ENCODE data around the gene CYP4V2.
"Not testable (repeated sequence)": the region's sequence is repeated elsewhere in the genome, so short reads cannot be mapped to it uniquely, and the experiment has no call there.

CYP4V2 gene

DNA sequence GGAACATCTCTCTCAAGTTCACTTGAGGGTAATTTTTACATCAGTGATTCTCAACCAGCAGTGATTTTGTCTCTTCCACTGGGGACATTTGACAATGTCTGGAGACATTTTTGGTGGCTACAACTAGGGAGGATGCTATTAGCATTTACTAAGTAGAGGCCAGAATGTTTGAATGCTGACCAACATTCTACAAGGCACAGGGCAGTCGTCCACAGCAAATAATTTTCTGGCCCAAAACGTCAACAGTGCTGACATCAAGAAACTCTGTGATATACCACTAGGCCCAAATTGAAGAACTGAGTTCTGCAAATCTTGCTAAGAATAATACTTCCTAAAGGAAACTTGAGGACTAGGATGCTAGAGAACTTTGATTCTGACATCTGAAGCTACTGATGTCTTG, 43.0 kb downstream of the CYP4V2 start:
- DNase-seq (ENCODE audit: low read depth) = no peak

DNA sequence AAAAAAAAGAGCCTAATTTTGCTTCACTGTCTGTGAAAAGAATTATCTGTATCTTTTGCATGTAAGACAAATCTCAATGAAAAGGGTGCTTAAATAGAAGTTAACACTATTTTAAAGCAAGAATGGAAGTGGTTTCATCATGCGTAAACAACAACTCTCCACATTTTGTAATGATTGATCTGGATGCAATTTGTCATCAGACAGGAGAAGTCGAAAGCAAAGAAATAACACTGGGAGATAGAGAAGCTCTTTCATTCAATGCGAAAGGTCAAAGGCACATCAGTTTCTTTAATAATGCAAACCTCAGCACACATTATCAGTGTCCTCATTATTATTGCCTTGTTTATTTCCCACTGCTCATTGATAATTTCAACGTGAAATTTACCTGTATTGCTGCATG, 44.8 kb downstream of the CYP4V2 start:
- no peak for DNase-seq (ENCODE audit: low read depth)

- DNase-seq (ENCODE audit: low read depth) = no peak
Observed at GRCh38 chr4:186240452-186240847, 49.1 kb downstream of the CYP4V2 start.

- DNase-seq (ENCODE audit: low read depth) = no peak
Observed at GRCh38 chr4:186240848-186241491, 49.6 kb downstream of the CYP4V2 start.

- DNase-seq (ENCODE audit: low read depth) = no peak
Observed at GRCh38 chr4:186241616-186242015, 50.2 kb downstream of the CYP4V2 start.

DNA sequence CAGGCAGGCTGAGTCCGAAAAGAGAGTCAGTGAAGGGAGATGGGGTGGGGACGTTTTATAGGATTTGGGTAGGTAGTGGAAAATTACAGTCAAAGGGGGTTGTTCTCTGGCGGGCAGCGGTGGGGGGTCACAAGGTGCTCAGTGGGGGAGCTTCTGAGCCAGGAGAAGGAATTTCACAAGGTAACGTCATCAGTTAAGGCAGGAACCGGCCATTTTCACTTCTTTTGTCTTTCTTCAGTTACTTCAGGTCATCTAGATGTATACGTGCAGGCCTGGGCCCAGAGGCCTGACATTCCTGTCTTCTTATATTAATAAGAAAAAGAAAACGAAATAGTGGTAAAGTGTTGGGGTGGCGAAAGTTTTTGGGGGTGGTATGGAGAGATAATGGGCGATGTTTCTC, 50.7 kb downstream of the CYP4V2 start:
- not testable (repeated sequence) for DNase-seq (ENCODE audit: low read depth)

DNA sequence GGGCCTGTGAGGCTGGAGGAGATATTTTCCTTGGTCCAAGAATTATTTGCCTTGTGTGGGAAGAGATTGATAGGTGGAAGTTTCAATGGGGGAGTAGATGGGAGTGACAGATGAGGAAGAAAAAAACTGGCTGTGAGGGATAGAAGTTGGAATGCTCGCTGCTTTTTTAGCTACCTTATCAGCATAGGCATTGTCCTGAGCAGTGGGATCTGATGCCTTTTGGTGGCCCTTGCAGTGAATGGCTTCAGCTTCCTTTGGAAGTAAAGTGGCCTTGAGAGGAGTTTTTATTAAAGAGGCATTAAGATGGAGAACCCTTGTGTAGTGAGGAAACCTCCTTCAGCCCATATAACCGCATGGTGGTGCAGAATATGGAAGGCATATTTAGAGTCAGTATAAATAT, 52.0 kb downstream of the CYP4V2 start:
- DNase-seq (ENCODE audit: low read depth) = no peak

GRCh38 chr4:186244835-186245234, 53.5 kb downstream of the CYP4V2 start:
- no peak for DNase-seq (ENCODE audit: low read depth)

- not testable (repeated sequence) for DNase-seq (ENCODE audit: low read depth)
Observed at GRCh38 chr4:186247062-186247752, 55.8 kb downstream of the CYP4V2 start.

GRCh38 chr4:186248643-186249042, 57.3 kb downstream of the CYP4V2 start:
- DNase-seq (ENCODE audit: low read depth) = no peak

DNA sequence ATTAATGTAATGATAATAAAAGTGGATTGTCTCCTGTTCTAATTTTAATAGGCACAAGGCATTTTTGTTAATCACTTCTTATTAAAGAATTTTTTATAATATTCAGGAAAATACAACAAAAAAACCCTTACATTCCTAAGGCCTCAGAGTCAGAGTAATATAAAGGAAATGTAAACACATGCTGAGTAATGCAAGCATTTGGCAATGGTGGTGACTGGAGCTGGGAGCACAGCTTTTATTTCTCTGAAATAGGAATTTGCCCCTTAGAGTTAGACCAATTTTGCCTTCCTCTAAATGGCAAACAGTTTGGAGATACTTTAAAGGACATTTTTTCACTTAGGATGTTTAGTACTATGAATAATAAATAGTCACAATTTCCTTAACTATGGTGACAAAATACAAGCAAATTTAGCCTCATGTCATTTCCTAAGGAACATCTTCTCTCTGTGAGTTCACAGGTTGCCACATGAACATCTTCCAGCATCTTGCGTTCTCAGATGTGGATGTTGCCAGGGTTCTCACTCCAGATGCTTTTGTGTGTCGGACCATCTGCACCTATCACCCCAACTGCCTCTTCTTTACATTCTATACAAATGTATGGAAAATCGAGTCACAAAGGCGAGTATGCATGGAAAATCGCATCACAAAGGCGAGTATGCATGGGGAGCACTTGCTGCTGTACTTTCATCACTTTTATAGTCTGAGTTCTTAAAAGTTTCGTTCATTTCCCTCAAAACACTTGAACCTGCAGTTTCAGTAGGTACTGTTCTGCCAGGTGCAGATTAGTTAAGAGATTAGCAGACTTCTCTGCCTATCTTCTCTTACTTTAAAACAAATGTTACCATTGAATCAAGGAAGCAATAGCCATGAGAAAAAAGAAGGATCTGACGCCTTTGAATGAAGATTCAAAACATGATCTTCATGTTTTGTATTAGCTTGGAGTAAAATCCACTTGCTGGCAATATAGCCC, 58.7 kb downstream of the CYP4V2 start:
- no peak for DNase-seq (ENCODE audit: low read depth)

GRCh38 chr4:186250760-186251159, 59.4 kb downstream of the CYP4V2 start:
- DNase-seq (ENCODE audit: low read depth) = no peak

- no peak for DNase-seq (ENCODE audit: low read depth)
Observed at GRCh38 chr4:186255122-186255521, 63.8 kb downstream of the CYP4V2 start.

DNA sequence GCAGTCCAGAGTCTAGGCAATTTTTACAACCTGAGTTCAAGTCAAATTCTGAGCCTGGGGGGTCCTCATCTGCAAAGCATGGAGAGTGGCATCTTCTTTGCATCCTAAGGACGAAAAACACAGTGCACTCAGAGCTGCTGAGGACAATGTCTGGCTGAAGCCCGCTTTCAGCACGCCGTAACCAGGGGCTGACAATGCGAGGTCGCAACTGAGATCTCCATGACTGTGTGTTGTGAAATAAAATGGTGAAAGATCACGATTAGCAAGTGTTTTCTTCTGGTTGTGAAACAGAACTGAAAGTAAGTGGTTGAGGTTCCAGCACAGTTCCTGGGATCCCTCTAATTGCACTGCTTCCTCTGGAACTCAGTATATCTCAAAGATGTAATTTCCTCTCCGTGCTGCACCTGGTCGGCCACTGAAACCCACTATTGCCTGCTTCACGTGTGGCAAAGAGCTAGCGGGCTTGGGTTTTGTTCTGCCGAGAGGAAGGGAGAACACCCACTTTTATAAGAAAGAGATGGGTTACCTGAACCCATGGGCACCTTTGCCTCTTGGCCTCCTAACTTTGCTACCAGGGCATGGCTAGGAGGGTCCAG, 66.9 kb downstream of the CYP4V2 start:
- no peak for DNase-seq (ENCODE audit: low read depth)

DNA sequence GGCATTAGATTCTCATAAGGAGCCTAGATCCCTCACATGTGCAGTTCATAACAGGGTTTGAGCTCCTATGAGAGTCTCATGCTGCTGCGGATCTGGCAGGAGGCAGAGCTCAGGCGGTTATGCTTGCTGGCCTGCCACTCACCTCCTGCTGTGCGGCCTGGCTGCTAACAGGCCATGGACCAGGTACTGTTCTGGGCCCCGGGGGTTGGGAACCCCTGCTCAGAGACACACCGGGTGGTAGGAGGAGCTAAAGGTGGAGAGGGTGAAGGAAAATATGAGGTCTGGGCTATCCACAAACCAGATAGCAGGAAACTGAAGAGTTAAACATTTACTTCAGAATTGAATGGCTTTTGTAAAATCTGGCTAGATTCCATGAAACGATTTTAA, 68.7 kb downstream of the CYP4V2 start:
- no peak for DNase-seq (ENCODE audit: low read depth)

All from activated T-cell treated with anti-CD3 and anti-CD28 coated beads for 48 hours (primary cell).